ENCODE measurements around the gene HDAC11.
"Not testable (repeated sequence)": the region's sequence is repeated elsewhere in the genome, so short reads cannot be mapped to it uniquely, and the experiment has no call there.

HDAC11 gene

GRCh38 chr3:13479582-13480339 lies at the start of gene HDAC11:
HDAC11 (plus strand) TSS chr3:13480306; CDS start chr3:13480348, 42 bp downstream.
- peak; percentile 6 for TF ChIP-seq CTCF (IDR thresholded peaks at IDR 0.05; ENCODE audit: control extremely low read depth, extremely low read depth, low read depth, missing control alignments)
- CTCF ChIA-PET: interaction anchor here (0.7 to 5.8 kb wide), 11 partner anchors 9 to 387 kb away, joined by 3 to 31 read pairs (median 4); partner anchors contain the start of gene NUP210
- POLR2A ChIA-PET: interaction anchor here (0.5 to 1.5 kb wide), 3 partner anchors 28 to 677 kb away, joined by 3 to 6 read pairs (median 4); no protein-coding TSS in a partner anchor
- DNase-seq (ENCODE audit: extremely low spot score): peak; percentile 100

- DNase-seq (ENCODE audit: extremely low spot score); POLR2A ChIA-PET: not testable (repeated sequence)
- CTCF ChIA-PET: interaction anchor here (5.5 kb wide), 1 partner anchor 22 kb away, joined by 25 read pairs; no protein-coding TSS in a partner anchor
Observed at GRCh38 chr3:13430411-13430875, 49.7 kb upstream of the HDAC11 start.

GRCh38 chr3:13432093-13432492 lies 48.0 kb upstream of the HDAC11 start:
- POLR2A ChIA-PET: no interaction called here
- CTCF ChIA-PET: no interaction called here
- no peak for TF ChIP-seq CTCF (IDR thresholded peaks at IDR 0.05; ENCODE audit: control extremely low read depth, extremely low read depth, low read depth, missing control alignments)
- DNase-seq (ENCODE audit: extremely low spot score): no peak

- ChIA-PET CTCF (interaction anchor here (1.1 to 1.2 kb wide), 2 partner anchors 15 to 18 kb away, joined by 3 read pairs; no protein-coding TSS in a partner anchor), POLR2A (no interaction called here)
- TF ChIP-seq CTCF (IDR thresholded peaks at IDR 0.05; ENCODE audit: control extremely low read depth, extremely low read depth, low read depth, missing control alignments): no peak
- DNase-seq (ENCODE audit: extremely low spot score): no peak
Observed at GRCh38 chr3:13433912-13434311, 46.2 kb upstream of the HDAC11 start.

- POLR2A ChIA-PET; DNase-seq (ENCODE audit: extremely low spot score): not testable (repeated sequence)
- CTCF ChIA-PET: interaction anchor here (1.9 kb wide), 1 partner anchor 16 kb away, joined by 5 read pairs; no protein-coding TSS in a partner anchor
Observed at GRCh38 chr3:13436213-13436612, 43.9 kb upstream of the HDAC11 start.

GRCh38 chr3:13440204-13440817 lies 39.8 kb upstream of the HDAC11 start:
- ChIA-PET POLR2A (no interaction called here), CTCF (interaction anchor here (0.8 to 1.9 kb wide), 4 partner anchors 13 to 348 kb away, joined by 3 to 5 read pairs (median 4); no protein-coding TSS in a partner anchor)

GRCh38 chr3:13442882-13443281 lies 37.2 kb upstream of the HDAC11 start:
- DNase-seq (ENCODE audit: extremely low spot score); POLR2A ChIA-PET: not testable (repeated sequence)
- CTCF ChIA-PET: interaction anchor here (1.1 kb wide), 1 partner anchor 52 kb away, joined by 3 read pairs; no protein-coding TSS in a partner anchor

More at GRCh38 chr3:13440204-13440817, 39.8 kb upstream of the HDAC11 start:
- TF ChIP-seq CTCF (IDR thresholded peaks at IDR 0.05; ENCODE audit: control extremely low read depth, extremely low read depth, low read depth, missing control alignments): no peak
- no peak for DNase-seq (ENCODE audit: extremely low spot score)

GRCh38 chr3:13451301-13451673 lies 28.8 kb upstream of the HDAC11 start:
- no peak for TF ChIP-seq CTCF (IDR thresholded peaks at IDR 0.05; ENCODE audit: control extremely low read depth, extremely low read depth, low read depth, missing control alignments)
- ChIA-PET CTCF (interaction anchor here (0.8 to 6.0 kb wide), 18 partner anchors 10 to 611 kb away, joined by 3 to 97 read pairs (median 12); partner anchors contain the start of genes HDAC11 and NUP210), POLR2A (interaction anchor here (0.5 to 1.4 kb wide), 3 partner anchors 28 to 169 kb away, joined by 3 to 7 read pairs (median 6); partner anchors contain the start of gene HDAC11)
- DNase-seq (ENCODE audit: extremely low spot score): no peak

Measured in GM10248 (cell line).